Amniotic stem cell (primary cell): ENCODE results near the gene RAB24.
"Not testable (repeated sequence)": the region's sequence is repeated elsewhere in the genome, so short reads cannot be mapped to it uniquely, and the experiment has no call there.

ENCODE experiments used
- DNase-seq: peaks from one replicate; lab custom pipeline; 2025; lab: John Stamatoyannopoulos, UW

RAB24 gene

DNA sequence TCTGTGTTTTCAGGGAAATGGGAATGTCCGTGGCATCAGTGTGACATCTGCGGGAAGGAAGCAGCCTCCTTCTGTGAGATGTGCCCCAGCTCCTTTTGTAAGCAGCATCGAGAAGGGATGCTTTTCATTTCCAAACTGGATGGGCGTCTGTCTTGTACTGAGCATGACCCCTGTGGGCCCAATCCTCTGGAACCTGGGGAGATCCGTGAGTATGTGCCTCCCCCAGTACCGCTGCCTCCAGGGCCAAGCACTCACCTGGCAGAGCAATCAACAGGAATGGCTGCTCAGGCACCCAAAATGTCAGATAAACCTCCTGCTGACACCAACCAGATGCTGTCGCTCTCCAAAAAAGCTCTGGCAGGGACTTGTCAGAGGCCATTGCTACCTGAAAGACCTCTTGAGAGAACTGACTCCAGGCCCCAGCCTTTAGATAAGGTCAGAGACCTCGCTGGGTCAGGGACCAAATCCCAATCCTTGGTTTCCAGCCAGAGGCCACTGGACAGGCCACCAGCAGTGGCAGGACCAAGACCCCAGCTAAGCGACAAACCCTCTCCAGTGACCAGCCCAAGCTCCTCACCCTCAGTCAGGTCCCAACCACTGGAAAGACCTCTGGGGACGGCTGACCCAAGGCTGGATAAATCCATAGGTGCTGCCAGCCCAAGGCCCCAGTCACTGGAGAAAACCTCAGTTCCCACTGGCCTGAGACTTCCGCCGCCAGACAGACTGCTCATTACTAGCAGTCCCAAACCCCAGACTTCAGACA, 9.5 kb downstream of the RAB24 start:
- no peak for DNase-seq

DNA sequence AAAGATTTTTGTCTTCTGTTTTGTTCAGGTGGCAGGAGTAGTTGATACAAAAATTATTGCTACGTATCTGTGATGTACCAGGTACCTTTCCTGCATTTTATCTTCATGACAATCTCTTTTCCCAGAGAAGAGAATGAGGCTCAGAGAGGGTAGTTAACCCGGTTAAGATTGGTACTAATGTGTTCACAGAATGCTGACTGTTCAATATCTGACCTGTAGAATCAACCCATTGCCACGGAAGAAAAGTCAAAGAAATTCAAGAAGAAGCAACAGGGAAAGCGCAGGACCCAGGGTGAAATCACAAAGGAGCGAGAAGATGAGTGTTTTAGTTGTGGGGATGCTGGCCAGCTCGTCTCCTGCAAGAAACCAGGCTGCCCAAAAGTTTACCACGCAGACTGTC, 11.8 kb downstream of the RAB24 start:
- DNase-seq = no peak

DNA sequence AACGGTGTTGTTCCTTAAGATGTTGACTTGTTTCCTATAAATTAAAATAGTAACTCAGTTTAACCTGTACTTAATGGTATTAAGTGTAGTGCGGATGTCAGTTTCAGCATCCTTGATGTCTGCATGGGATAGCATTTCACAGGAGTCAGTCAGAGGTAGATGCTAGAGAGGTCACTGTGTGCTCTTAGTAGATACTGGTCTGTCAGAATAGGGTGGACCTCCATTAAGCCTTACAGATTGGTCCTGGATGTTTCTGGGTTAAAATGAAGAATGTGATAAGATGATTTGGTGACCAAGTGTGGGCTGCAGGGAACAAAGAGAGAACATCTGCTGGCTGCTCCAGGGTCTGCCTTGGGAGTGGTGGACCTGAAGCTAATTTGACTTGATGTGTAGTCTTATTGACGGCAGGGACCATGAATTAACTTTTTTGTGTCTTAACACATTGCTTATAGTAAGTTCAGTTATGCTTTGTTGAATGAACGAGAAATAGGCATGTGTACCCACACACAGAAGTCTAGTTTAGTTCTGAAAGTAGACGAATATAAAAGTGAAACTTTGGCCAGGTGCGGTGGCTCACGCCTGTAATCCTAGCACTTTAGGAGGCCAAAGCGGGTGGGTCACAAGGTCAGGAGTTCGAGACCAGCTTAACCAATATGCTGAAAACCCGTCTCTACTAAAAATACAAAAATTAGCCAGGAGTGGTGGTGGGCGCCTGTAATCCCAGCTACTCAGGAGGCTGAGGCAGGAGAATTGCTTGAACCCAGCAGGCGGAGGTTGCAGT, 12.5 kb downstream of the RAB24 start:
- DNase-seq = no peak

DNA sequence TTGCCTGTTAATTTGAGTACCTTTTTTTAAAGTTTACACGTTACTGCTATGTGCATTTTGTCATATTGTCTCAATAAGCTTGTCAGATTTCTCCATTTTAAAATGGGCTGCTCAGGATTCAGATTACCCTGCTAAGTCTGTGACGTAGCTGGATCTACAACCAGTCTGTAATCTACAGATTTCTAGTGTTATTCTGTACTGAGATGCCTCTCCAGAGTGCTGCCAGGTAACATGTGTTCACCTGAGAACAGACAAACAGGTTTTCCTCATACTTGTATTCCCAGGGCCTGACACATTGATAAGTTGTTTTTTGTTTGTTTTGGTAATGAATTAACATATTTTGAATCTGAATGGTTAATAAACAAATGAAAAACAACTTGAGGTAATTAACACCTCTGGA, 15.3 kb downstream of the RAB24 start:
- no peak for DNase-seq

DNA sequence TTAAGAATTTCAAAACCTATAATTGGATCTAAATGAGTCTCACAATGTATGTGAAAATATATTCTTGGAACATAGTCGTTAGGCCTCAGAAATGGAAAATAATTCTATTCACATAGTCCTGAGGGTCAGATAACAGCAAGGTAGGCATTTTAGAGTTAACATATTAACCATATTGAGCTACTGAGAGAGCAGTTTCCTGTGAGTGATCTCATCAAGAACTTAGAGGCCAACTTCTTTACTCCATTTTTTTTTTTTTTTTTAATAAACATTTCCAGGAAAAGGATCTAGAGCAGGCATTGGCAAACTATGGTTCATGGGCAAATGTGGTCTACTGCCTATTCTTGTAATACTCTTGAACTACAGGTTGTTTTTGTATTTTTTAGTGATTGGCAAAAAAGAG, 26.6 kb downstream of the RAB24 start:
- no peak for DNase-seq

DNA sequence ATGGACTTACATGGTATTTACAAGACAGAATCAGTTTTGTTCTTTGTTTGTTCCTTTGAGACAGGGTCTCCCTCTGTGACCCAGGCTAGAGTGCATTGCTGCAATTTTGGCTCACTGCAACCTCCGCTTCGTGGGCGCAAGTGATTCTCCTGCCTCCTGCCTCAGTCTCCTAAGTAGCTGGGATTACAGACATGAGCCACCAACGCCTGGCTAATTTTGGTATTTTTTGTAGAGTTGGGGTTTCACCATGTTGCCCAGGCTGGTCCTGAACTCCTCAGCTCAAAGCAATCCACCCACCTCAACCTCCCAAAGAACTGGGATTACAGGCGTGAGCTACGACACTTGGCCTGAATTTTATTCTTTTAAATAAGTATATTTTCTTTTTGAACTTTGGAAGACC, 27.6 kb downstream of the RAB24 start:
- DNase-seq = no peak

DNA sequence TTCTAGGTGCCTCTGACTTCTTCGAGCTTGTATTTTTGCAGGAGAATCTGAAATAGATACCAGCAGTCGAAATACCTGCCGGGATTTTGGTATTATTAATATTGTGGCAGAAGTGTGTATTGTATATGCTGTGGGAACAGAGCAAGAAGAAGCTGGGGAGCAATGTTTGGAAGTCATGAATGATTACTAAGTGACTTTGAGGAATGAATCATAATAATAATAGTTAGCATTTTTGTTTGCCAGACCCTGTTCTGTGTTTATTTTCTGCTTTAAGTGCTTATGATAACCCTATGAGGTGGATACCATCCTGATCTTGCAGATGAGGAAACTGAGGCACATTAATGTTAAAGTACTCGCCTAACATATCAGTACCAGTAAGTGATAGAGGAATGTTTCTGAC, 32.4 kb downstream of the RAB24 start:
- DNase-seq = no peak

DNA sequence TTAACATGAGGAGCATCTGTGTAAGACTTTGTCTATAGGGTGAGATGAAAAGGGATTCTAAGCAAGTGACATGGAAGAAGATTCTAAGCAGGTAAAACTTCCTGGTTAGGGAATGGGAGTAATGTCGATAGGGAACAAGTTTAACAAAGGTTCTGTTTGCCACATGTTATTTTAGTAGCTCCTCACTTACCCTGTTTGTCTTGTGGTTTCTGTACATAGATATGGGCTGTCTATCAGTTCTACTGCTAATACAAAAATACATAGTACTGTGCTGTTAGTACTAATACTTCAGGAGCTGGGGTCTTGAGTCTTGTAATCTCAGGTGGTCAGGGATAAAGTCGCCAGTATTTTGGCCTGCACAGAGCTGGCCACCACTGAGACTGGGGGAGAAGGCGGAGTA, 32.9 kb downstream of the RAB24 start:
- DNase-seq = no peak

DNA sequence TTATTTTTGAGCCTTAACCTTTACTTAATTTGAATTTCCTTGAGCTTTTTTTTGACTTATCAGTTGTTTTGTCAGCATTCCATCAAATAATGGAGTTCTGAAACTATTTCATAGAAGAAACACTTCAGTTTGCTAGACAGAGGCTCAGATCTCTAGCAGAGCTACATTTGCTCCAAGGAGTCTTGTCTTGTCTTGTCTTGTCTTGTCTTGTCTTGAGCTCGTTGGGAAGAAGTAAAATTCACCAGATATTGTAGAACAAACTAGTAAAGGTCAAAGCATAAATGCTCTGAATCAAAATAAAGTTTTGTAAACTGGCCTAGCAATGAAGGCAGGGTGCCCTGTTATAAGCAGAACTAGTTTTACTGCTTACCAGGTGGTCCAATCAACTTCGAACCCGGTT, 33.5 kb downstream of the RAB24 start:
- DNase-seq = no peak

DNA sequence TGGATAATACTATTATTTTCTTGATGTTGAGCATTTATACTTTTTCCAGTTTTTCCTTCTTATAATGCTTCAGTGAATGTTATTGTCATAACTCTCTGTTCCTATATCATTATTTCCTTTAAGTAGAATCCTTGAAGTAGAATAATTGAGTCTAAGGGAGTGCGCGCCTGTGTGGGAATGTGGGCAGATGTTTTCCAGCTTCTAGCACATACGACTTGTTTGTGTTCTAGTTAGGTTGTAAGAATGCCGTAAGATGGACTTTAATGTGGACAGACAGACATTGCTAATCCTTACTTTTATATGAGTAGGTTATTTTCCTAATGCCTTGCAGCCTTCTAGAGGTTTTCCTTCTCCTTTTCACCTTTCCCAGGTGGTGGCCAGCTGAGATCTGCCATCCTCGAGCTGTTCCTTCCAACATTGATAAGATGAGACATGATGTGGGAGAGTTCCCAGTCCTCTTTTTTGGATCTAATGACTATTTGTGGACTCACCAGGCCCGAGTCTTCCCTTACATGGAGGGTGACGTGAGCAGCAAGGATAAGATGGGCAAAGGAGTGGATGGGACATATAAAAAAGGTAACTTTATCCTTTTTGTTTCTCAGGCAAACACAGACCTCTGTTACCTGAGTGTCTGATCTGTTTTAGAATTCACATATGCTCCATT, 34.2 kb downstream of the RAB24 start:
- DNase-seq = no peak

DNA sequence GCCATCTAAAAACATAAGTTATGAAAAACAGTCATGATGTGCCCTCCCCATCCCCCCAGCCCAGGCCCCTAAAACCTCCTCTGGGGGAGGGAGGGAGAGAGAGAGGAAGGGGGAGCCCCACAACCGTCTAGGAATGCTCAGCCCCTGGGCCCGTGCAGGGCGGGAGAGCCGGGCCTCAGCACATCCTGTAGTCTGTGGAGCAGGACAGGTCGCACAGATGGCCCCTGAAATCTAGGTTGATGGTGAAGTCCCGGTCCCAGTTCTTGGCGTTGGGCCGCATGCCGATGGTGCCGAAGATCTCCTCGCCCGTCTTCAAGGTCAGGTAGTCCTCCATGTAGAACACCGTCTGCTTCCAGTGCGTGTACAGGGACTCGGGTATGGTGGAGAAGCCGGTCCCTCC, 38.1 kb downstream of the RAB24 start:
- no peak for DNase-seq

DNA sequence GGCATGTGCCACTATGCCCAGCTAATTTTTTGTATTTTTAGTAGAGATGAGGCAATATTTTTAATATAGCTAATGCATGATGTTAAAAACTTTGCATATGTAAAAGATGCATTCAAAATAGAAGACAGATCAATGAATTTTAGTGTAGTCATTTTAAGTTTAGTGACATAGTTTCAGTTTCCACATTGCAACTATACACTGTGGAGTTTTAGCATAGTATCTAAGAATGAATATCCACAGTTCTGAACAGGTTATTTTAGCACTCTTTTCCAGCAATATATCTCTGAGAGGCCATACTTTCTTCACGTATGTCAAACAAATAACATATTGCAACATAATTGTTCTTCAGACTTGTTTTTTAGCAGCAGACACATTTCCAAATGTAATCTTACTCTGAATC, 39.3 kb downstream of the RAB24 start:
- no peak for DNase-seq

DNA sequence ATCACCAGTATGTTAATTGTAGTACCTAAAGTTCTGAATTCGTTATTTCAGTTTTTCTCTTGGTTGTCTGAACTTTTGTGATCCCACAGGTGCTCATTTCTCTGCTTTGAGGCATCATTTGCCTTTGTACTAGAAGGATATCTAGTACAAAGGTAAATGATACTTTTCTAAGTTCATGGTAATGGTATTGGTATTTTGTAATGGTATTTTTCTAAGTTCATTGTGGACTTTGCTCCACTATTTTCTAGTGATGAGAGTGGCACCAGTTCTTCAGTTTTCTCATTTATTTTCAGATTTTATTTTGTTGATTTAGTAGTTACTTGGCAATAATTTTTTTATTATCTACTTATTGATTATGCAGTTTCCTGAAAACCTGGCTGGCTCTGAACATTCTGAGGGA, 42.0 kb downstream of the RAB24 start:
- DNase-seq = no peak

DNA sequence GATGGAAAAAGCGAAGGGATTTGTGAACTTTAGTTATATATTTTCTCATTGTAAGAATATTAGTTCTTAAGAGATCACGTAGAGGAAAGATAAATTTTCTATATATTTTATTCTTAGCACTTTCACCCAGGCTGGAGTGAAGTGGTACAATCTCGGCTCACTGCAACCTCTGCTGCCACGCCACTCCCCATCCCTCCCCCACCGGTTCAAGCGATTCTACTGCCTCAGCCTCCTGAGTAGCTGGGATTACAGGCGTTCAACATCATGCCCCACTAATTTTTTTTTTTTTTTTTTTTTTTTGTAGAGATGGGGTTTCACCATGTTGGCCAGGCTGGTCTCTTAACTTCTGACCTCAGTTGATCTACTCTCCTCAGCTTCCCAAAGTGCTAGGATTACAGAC, 42.6 kb downstream of the RAB24 start:
- no peak for DNase-seq

DNA sequence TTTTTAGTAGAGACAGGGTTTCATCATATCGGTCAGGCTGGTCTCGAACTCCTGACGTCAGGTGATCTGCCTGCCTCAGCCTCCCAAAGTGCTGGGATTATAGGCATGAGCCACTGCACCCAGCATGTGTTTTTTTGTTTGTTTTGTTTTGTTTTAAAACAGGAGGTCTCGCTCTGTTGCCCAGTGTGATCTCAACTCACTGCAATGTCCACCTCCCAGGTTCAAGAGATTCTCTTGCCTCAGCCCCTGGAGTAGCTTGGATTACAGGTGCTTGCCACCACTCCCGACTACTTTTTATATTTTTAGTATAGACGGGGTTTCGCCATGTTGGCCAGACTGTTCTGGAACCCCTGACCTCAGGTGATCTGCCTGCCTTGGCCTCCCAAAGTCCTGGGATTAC, 44.8 kb downstream of the RAB24 start:
- DNase-seq = not testable (repeated sequence)

DNA sequence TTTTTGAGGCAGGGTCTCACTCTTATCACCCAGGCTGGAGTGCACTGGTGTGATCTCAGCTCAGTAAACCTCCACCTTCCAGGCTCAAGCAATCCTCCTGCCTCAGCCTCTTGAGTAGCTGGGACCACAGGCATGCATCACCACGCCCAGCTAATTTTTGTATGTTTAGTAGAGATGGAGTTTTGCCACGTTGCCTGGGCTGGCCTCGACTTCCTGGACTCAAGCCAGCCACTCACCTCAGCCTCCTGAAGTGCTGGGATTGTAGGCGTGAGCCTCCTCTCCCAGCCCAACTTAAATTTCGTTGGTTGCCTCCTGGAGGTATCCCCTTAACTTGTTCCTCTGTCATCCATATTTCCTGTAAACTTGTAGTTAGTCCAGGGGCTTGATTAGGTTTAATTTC, 47.2 kb downstream of the RAB24 start:
- DNase-seq = no peak

DNA sequence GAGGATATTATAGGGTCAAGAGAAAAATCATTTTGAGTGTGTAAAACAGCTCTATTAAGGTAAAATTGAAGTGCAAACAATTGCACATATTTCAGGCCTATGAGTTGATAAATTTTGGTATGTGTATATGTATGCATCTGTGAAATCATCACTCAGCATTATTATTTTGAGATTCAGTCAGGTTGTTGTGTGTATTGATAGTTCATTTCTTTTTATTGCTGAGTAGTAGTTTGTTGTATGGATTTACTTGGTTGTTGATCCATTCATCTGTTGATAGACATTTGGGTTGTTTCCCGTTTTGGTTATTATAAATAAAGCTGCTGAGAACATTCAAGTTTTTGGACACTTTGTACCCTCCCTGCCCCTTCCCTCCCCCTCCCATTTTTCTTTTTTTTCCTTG, 50.3 kb downstream of the RAB24 start:
- DNase-seq = no peak
